HK-2 (cell line): ENCODE measurements around the gene F8A1.
"Not testable (repeated sequence)": the region's sequence is repeated elsewhere in the genome, so short reads cannot be mapped to it uniquely, and the experiment has no call there.

Experiments
- DNase-seq: peaks from one replicate; pipeline ENCODE4 v3.0.0-alpha.2; 2018; ENCODE audit not compliant: unreplicated experiment

Gene F8A1

DNA sequence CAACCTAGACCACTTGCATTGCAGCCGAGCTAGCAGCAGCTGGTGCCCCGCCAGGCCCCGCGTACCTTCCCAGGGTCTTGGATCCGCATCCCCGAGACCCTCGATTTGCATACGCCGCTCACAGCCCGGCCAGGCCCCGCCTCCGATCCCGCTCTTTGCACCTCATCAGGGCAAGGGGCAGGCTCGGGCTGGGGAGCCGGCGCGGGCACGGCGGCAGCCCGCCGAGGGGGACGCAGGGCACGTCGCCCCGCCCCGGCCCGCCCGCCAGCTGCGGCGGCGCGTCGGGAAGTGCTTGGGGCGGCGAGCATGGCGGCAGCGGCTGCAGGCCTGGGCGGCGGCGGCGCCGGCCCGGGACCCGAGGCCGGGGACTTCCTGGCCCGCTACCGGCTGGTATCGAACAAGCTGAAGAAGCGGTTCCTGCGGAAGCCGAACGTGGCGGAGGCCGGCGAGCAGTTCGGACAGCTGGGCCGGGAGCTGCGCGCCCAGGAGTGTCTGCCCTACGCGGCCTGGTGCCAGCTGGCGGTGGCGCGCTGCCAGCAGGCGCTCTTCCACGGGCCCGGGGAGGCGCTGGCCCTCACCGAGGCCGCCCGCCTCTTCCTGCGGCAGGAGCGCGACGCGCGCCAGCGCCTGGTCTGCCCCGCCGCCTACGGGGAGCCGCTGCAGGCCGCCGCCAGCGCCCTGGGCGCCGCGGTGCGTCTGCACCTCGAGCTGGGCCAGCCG is at the start of gene F8A1:
F8A1 (plus strand) TSS at position 287 of the 720 bp plus-strand sequence; CDS start at position 307, 20 bp downstream.
- not testable (repeated sequence) for DNase-seq

DNA sequence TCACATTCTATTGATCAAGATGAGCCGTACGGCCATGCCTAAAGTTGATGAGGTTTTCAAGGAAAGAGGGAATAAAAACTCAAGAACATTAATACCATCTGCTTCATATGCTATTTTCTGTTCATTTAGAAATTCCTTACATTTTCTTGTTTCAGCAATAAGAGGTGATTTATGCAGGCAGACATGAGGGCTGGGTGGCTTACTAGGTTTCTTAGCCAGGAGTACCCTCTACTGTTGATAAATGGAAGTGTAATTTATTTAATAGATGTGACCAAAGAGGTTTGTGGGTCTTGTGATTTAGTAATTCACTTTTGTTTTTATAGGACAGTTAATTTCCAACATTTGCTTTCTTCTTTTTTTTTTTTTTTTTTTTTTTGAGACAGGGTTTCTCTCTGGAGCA is 45.3 kb upstream of the F8A1 start:
- DNase-seq: no peak

DNA sequence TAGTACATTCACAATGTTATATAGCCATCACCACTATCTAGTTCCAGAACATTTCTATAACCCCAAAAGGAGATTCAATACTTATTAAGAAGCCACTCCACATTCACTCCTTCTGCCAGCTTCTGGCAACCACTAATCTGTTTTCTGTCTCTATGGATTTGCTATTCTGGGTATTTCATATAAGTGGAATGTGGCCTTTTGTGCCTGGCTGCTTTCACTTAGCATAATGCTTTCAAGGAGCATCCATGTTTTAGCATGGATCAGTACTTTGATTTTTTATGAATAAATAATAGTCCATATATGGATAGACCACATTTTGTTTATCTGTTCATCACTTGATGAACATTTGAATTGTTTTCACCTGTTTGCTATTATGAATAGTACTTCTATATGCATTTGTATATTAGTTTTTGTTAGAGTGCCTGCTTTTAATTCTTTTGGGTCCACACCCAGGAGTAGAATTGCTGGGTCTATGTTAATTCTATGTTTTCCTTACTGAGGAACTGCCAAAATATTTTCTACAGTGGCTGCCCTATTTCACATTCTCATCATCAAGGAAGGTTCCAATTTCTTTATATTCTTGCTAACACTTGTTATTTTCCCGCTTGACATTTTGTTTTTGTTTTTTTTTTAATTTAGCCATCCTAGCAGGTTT is 35.1 kb upstream of the F8A1 start:
- DNase-seq: no peak

DNA sequence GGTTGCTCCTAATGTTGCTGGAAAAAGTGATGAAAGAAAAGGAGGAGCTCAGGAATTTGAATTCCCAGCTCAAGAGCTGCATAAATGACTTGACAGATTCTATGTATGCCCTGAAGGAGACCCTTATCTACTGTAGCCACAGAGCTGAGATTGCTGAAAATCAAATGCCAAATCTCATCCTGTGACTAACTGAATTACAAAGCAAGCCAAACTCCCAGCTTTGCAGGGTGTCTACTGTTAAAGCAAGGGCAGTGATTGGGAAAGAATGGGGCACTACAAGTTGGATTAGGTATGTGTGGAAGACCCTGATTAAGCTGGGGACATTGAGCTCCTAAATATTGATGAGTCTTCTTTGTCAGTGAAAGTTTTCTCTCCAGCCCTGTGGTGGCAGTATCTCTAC is 30.9 kb upstream of the F8A1 start:
- DNase-seq: no peak

DNA sequence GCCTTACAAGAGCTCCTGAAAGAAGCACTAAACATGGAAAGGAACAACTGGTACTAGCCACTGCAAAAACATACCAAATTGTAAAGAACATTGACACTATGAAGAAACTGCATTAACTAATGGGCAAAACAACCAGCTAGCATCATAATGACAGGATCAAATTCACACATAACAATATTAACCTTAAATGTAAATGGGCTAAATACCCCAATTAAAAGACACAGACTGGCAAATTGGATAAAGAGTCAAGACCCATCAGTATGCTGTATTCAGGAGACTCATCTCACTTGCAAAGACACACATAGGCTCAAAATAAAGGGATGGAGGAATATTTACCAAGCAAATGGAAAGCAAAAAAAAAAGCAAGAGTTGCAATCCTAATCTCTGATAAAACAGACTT is 17.6 kb upstream of the F8A1 start:
- DNase-seq: not testable (repeated sequence)

DNA sequence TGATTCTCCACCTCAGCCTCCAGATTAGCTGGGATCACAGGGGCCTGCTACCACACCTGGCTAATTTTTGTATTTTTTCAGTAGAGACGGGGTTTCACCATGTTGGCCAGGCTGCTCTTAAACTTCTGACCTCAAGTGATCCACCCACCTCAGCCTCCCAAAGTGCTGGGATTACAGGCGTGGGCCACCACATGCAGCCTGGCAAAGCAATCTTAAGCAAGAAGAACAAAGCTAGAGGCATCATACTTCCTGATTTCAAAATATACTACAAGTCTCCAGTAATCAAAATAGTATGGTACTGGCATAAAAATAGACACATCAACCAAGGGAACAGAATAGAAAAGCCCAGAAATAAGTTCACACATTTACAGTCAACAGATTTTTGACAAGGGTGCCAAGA is 12.8 kb upstream of the F8A1 start:
- no peak for DNase-seq

DNA sequence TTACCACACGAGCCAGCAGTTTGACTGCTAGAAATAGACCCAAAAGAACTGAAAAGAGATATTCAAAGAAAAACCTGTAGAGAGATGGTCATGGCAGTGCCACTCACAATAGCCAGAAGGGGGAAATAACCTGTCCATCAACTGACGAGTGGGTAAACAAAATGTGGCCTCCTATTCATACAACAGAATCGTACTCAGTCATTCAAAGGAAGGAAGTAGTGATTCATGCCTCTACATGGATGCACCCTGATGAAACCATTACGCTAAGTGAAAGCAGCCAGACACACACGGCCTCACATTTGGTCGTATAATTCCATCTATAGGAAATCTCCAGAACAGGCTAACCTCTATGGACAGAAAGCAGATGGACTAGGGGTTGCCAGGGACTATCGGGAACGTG is 2.1 kb upstream of the F8A1 start:
- not testable (repeated sequence) for DNase-seq

DNA sequence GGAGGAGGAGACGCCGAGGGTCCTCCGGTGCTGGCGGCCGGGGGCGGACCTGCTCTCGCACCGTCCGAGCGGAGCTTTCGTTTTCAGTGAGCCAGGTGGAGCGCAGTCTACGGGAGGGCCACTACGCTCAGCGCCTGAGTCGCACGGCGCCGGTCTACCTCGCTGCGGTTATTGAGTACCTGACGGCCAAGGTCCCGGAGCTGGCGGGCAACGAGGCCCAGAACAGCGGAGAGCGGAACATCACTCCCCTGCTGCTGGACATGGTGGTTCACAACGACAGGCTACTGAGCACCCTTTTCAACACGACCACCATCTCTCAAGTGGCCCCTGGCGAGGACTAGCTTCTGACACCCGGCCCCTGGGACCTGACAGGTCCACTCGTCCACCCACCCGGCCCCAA is 1.1 kb upstream of the F8A1 start:
- DNase-seq: not testable (repeated sequence)

DNA sequence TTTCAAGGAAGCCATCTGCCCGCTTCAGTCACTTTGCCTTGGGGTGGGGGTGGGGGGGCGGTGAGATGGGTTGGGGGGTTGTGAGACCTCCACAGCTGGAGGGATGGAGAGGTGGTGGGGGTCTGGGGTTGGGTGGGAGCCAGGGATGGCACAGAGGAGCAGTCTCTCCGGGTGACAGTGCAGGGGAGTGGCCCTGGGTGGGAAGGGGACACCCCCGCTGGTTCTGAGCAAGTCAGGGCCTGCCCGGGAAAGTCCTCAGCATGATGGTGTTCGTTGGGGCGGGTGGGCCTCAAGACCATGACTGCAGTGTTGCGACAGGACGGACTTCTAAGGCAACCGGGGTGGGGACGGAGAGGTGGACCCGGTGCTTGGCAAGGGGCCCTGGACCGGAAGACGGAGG is 606 bp upstream of the F8A1 start:
- not testable (repeated sequence) for DNase-seq

DNA sequence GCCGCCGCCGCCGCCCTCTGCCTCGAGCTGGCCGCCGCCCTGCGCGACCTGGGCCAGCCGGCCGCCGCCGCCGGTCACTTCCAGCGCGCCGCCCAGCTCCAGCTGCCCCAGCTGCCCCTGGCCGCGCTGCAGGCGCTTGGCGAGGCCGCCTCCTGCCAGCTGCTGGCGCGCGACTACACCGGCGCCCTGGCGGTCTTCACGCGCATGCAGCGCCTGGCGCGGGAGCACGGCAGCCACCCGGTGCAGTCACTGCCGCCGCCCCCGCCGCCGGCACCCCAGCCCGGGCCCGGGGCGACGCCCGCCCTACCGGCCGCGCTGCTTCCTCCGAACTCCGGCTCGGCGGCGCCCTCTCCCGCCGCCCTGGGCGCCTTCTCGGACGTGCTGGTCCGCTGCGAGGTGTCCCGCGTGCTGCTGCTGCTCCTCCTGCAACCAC is 650 bp downstream of the F8A1 start:
- DNase-seq: not testable (repeated sequence)

DNA sequence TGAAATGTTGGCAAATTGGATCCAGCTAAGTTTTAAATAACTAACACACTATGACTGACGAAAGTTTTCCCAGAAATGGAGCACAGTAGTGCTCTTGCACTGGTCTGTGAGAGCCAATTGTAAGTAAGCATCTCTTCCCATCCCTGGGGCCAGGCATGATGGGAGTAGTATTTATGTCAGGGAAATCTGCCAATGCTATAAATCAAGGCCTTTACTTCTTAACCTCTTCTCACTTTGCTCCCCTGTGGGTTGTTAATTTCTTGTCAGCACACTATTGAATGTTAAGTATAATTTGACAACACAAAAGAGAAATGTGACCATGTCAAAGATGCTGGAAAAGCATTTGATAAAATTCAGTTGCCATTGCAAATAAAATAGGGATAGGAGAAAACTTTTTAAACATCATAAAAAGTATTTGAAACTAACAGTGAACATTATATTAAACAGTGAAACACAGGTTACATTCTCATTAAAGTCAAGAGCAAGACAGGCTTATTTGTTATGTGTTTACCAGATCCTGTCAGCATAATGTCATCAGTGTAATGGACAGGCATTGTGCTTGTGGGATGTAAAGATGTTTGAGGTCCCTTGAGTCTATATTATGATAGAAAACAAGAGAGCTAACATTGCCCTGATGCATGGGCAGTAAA is 5.0 kb downstream of the F8A1 start:
- no peak for DNase-seq

DNA sequence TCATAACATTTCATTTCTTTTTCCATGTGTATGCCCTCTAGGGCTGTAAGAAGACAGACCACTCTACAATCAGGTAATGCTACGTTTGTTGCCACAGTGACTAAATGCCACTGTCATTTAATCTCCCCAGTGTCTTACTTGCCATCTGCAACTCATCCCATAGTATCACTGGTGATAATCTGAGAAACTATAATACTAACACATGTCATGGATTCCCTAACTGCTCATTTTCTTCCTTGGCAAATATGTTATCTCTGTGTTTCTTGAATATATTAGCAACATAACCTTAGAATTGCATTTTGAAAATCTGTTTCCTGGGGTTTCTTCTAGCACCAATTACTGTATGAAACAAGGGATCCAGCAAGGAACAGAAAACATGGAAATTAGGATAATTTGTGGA is 6.1 kb downstream of the F8A1 start:
- no peak for DNase-seq

DNA sequence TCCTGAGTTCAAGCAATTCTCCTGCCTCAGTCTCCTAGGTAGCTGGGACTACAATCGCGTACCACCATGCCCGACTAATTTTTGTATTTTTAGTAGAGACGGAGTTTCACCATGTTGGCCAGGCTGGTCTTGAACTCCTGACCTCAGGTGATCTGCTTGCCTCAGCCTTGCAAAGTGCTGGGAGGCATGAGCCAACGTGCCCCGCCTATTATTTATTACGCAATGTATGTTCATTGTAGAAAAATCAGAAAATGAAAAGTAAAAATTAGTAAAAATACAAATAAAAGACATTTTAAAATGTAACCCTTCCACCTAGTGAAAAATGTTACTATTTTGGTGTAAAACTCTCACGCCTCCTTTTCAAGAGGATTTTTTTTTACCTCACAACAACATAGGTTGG is 14.2 kb downstream of the F8A1 start:
- DNase-seq: no peak

DNA sequence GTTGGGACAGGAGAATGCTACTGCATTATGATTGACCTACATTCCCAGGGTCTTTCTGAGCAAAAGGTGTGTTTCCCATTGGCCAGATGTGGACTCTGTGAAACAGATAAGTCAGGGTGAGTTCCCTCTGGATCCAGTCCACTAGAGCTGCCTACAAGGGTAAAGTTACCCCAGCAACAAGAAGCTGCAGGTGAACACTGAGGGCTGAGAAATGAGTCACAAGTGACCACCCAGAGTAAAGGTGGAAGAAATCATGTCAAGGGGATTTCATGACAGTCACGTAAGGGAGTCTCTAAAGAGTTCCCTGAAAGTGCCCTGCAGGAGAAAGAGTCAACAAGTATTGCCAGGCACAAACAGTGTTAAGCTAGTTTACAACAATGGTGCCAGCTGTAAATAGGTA is 16.3 kb downstream of the F8A1 start:
- no peak for DNase-seq

DNA sequence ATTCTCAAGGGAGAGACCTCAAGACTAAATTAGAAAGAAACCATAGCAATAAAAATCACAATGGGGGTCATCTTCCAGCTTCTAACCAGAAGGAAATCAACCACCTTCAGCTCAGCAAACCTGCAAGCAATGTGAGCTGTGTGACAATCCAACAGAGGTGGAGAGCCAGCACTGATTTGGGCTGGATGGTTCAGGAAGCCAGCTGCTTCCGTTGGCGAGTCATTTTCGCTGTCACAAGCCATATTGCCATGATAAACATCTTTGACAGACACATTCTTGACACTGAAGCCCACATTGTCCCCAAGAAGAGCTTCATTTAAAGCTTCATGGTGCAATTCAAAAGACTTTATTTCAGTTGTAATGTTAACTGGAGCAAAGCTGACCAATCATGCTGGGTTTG is 22.7 kb downstream of the F8A1 start:
- no peak for DNase-seq

DNA sequence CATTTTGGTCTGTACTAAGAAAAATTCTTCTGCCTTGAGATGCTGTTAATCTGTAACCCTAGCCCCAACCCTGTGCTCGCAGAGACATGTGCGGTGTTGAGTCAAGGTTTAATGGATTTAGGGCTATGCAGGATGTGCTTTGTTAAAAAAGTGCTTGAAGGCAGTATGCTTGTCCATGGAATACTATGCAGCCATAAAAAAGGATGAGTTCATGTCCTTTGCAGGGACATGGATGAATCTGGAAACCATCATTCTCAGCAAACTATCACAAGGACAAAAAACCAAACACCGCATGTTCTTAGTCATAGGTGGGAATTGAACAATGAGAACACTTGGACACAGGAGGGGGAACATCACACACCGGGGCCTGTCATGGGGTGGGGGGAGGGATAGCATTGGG is 23.9 kb downstream of the F8A1 start:
- not testable (repeated sequence) for DNase-seq

DNA sequence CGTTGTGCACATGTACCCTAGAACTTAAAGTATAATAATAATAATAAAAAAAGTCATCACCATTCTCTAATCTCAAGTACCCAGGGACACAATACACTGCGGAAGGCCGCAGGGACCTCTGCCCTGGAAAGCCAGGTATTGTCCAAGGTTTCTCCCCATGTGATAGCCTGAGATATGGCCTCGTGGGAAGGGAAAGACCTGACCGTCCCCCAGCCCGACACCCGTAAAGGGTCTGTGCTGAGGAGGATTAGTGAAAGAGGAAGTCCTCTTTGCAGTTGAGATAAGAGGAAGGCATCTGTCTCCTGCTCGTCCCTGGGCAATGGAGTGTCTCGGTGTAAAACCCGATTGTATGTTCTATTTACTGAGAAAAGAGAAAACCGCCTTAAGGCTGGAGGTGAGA is 24.4 kb downstream of the F8A1 start:
- not testable (repeated sequence) for DNase-seq

DNA sequence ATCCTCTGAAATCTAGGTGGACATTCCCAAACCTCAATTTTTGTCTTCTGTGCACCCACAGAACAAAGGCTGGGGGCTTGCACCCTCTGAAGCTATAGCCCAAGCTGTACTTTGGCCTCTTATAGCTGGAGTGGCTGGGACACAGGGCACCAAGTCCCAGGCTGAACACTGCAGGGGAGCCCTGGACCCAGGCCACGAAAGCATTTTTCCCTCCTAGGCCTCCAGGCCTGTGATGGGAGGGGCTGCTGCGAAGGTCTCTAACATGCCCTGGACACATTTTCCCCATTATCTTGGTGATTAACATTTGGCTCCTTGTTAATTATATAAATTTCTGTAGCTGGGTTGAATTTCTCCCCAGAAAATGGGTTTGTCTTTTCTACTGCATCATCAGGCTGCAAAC is 27.9 kb downstream of the F8A1 start:
- DNase-seq: no peak

DNA sequence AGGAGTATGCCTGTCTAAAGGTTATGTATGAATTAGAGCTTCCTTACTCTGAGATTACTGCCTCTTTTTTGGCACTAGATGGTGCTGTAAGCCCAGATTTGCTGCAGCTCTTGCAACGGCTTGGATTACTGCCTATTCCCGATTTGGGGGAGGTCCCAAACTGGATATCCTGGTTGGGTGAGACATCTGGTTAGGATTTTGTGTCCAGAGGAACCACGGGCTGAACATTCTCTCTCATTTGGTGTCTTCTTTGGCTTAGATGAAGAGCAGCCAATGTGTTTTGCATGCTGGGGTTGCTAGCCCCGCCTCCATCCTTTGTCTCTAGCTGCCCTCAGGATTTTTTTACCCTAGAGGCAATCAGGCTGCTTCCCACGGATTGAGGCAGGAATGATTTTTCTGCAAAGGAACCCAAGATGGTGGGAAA is 31.9 kb downstream of the F8A1 start:
- peak; percentile 27 for DNase-seq

DNA sequence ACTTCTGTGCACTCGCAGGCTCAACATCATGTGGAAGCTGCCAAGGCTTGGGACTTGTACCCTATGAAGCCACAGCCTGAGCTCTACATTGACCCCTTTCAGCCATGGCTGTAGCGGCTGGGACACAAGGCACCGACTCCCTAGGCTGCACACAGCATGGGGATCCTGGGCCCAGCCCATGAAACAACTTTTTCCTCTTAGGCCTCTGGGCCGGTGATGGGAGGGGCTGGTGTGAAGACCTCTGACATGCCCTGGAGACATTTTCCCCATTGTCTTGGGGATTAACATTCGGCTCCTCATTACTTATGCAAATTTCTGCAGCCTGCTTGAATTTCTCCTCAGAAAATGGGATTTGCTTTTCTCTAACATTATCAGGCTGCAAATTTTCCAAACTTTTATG is 38.6 kb downstream of the F8A1 start:
- not testable (repeated sequence) for DNase-seq
